ENCODE data around the gene RPL26. TPM values are rescaled to one million over a fixed set of nuclear protein-coding genes. Genes with fewer than 3 reads are reported as not detected.
A peak's percentile ranks its signal among the peaks of the same experiment; 100 is the strongest.

Gene RPL26
- total and polyA plus RNA-seq, 2 donors (not counting 1 experiment from before 2014, with no cell fraction given), result 2,663 to 4,116 TPM

DNA sequence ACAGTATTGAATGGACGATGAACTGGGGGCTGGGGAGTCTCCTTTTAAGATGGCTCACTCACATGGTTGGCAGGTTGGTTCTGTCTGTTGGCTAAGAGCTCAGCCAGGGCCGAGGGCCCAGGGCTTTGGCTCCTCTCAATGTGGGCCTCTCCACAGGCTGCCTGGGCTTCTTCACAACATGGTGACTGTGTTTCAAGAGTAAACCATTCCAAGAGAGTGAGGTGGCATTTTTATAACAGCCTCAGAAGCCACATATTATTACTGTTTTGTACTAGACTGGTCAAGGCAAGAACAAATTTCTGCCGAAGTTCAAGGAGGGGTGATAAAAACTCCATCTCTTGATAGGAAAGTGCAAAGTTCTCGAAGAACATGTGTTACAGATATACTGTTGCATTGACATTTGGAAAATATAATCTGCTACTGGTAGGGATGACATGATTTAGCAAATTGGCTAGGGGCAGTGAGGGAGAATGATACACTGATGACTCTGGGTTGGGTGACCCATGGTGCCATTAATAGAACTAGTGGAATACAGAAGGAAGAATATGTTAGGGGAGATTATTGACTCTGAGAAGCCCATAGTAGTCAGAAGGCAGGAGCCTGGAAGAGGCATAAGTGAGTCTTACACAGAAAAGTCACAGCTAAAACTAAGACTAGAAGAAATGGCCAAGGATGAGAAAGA, 20.2 kb downstream of the RPL26 start:
- TF ChIP-seq, protein P1, sequence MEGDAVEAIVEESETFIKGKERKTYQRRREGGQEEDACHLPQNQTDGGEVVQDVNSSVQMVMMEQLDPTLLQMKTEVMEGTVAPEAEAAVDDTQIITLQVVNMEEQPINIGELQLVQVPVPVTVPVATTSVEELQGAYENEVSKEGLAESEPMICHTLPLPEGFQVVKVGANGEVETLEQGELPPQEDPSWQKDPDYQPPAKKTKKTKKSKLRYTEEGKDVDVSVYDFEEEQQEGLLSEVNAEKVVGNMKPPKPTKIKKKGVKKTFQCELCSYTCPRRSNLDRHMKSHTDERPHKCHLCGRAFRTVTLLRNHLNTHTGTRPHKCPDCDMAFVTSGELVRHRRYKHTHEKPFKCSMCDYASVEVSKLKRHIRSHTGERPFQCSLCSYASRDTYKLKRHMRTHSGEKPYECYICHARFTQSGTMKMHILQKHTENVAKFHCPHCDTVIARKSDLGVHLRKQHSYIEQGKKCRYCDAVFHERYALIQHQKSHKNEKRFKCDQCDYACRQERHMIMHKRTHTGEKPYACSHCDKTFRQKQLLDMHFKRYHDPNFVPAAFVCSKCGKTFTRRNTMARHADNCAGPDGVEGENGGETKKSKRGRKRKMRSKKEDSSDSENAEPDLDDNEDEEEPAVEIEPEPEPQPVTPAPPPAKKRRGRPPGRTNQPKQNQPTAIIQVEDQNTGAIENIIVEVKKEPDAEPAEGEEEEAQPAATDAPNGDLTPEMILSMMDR (conservative IDR thresholded peaks at IDR 0.05 in 1 of 2, IDR thresholded peaks at IDR 0.05 in 1 of 2; ENCODE audit: low read depth in 1 of 2, low read length in 2 of 2), result no peak
- TF ChIP-seq EZH2 (IDR thresholded peaks at IDR 0.05; ENCODE audit: low read length, missing control alignments), result no peak
- peak in 1 of 2 donors; percentile 56 for DNase-seq (ENCODE audit: low read depth in 2 of 2)
- Histone ChIP-seq H3K9me3 (ENCODE audit: control insufficient read depth, insufficient read depth, low read depth, low read length) (no peaks in the 10 kb centered on the region), H3K36me3 (ENCODE audit: control insufficient read depth, insufficient read depth, low read length) (no peaks in the 10 kb centered on the region), H3K79me2 (ENCODE audit: control insufficient read depth, insufficient read depth, low read length) (no peaks in the 10 kb centered on the region), H4K20me1 (ENCODE audit: control insufficient read depth, extremely low read depth, insufficient read depth, low read length) (no peaks in the 10 kb centered on the region), H3K9ac (ENCODE audit: insufficient read depth, low read length) (no peak overlapping the region), H3K4me1 (ENCODE audit: control insufficient read depth, extremely low read depth, insufficient read depth, low read length) (peaks cover 4% of the 10 kb centered on the region), H3K27ac (ENCODE audit: insufficient read depth, low read length) (no peak overlapping the region), H3K27me3 (ENCODE audit: control insufficient read depth, insufficient read depth, low read length) (no peaks in the 10 kb centered on the region), H3K4me3 (replicated peaks in 1 of 4; ENCODE audit: control extremely low read depth in 1 of 4, insufficient read depth in 1 of 4, low read depth in 3 of 4, low read length in 4 of 4) (no peak overlapping the region), H2AFZ (ENCODE audit: low read length) (no peak overlapping the region), H3K4me2 (ENCODE audit: extremely low read depth, insufficient read depth, low read length) (no peak overlapping the region)

DNA sequence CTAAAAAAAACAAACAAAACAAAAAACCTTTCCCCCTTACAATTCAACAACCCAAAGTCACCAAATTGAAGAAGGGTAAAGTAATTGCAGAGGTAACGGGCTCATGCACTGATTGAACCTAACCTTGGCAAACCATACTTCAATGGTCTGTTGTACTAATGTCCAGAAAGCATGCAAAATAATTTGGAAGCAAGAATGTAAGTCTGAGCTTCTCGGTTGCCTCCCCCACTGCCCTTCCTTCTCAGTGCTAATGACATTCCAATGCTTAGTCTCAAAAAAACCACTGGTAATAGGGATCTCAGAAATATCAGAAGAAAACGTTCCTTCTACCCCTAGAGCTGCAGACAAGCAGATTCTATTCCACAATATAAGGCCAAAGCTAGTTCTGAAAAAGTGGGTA, 22.2 kb downstream of the RPL26 start:
- TF ChIP-seq, protein P1 (conservative IDR thresholded peaks at IDR 0.05 in 1 of 2, IDR thresholded peaks at IDR 0.05 in 1 of 2; ENCODE audit: low read depth in 1 of 2, low read length in 2 of 2), result no peak
- TF ChIP-seq EZH2 (IDR thresholded peaks at IDR 0.05; ENCODE audit: low read length, missing control alignments), result no peak
- Histone ChIP-seq H3K9me3 (ENCODE audit: control insufficient read depth, insufficient read depth, low read depth, low read length) (no peaks in the 10 kb centered on the region), H4K20me1 (ENCODE audit: control insufficient read depth, extremely low read depth, insufficient read depth, low read length) (no peaks in the 10 kb centered on the region), H3K4me2 (ENCODE audit: extremely low read depth, insufficient read depth, low read length) (no peak overlapping the region), H3K27me3 (ENCODE audit: control insufficient read depth, insufficient read depth, low read length) (no peaks in the 10 kb centered on the region), H3K27ac (ENCODE audit: insufficient read depth, low read length) (no peak overlapping the region), H3K9ac (ENCODE audit: insufficient read depth, low read length) (no peak overlapping the region), H3K36me3 (ENCODE audit: control insufficient read depth, insufficient read depth, low read length) (no peaks in the 10 kb centered on the region), H3K79me2 (ENCODE audit: control insufficient read depth, insufficient read depth, low read length) (no peaks in the 10 kb centered on the region), H3K4me3 (replicated peaks in 1 of 4; ENCODE audit: control extremely low read depth in 1 of 4, insufficient read depth in 1 of 4, low read depth in 3 of 4, low read length in 4 of 4) (no peak overlapping the region), H2AFZ (ENCODE audit: low read length) (no peak overlapping the region), H3K4me1 (ENCODE audit: control insufficient read depth, extremely low read depth, insufficient read depth, low read length) (no peaks in the 10 kb centered on the region)
- DNase-seq (ENCODE audit: low read depth in 2 of 2), result peak in 1 of 2 donors; percentile 43

DNA sequence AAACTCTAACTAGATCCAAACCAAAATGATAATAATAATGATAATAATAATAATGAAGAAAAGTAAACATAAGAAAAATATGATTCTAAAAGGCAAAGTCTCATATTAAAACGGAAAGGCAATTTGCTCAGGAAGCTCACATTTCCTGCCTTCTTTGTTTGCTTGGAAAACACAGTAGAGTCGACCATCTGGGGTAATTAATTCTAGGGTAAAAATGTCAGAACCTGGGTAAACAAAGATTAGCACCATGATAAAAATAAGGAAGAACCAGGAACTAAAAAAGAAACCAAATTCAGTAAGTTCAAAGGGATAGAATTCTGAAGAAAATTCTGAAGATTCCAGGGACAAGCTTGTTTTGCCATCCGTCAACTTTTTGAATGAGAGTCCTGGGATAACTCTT, 22.7 kb downstream of the RPL26 start:
- Histone ChIP-seq H3K9ac (ENCODE audit: insufficient read depth, low read length) (no peak overlapping the region), H3K4me3 (replicated peaks in 1 of 4; ENCODE audit: control extremely low read depth in 1 of 4, insufficient read depth in 1 of 4, low read depth in 3 of 4, low read length in 4 of 4) (no peak overlapping the region)
- no peak for DNase-seq (ENCODE audit: low read depth in 2 of 2)

More for the DNA sequence above, 22.7 kb downstream of the RPL26 start:
- Histone ChIP-seq H3K79me2 (ENCODE audit: control insufficient read depth, insufficient read depth, low read length) (no peaks in the 10 kb centered on the region), H3K4me1 (ENCODE audit: control insufficient read depth, extremely low read depth, insufficient read depth, low read length) (no peaks in the 10 kb centered on the region), H2AFZ (ENCODE audit: low read length) (no peak overlapping the region), H3K4me2 (ENCODE audit: extremely low read depth, insufficient read depth, low read length) (no peak overlapping the region), H4K20me1 (ENCODE audit: control insufficient read depth, extremely low read depth, insufficient read depth, low read length) (no peaks in the 10 kb centered on the region), H3K36me3 (ENCODE audit: control insufficient read depth, insufficient read depth, low read length) (no peaks in the 10 kb centered on the region), H3K27me3 (ENCODE audit: control insufficient read depth, insufficient read depth, low read length) (no peaks in the 10 kb centered on the region), H3K9me3 (ENCODE audit: control insufficient read depth, insufficient read depth, low read depth, low read length) (no peaks in the 10 kb centered on the region), H3K27ac (ENCODE audit: insufficient read depth, low read length) (no peak overlapping the region)
- TF ChIP-seq EZH2 (IDR thresholded peaks at IDR 0.05; ENCODE audit: low read length, missing control alignments), result no peak
- TF ChIP-seq, protein P1 (conservative IDR thresholded peaks at IDR 0.05 in 1 of 2, IDR thresholded peaks at IDR 0.05 in 1 of 2; ENCODE audit: low read depth in 1 of 2, low read length in 2 of 2), result no peak
